Pancreas (tissue), 10 donors: ENCODE measurements around the gene GPC5. TPM values are rescaled to one million over a fixed set of nuclear protein-coding genes. Genes with fewer than 3 reads are reported as not detected.

Experiments
- ATAC-seq, 4 donors: fragments of 200-7000 bp; cut with Tn5 transposase; one replicate each; pipeline versions ENCODE4 v1.8.0 to v1.9.1; 2020; ENCODE audit warnings: mild to moderate bottlenecking in 4 of 4, moderate library complexity in 4 of 4
- DNase-seq, 6 donors: peaks; one replicate each; pipeline ENCODE4 v3.0.0-alpha.2; 2020
- FAIRE-seq: peaks from 2 replicates; lab custom pipeline; 2012; peaks lifted over from hg19 to GRCh38; lab: Jason Lieb, UNC
- H3K27ac ChIP-seq, 4 donors: fragments of 200-600 bp; sonication (generic); 1 replicate in 3 of 4; 2 replicates in 1 of 4; pipeline versions ENCODE4 v1.5.0 to v1.8.0; 2020
- H3K27me3 ChIP-seq, 4 donors: fragments of 200-600 bp; one replicate each; pipeline ENCODE4 v1.8.0; 2021
- H3K36me3 ChIP-seq, 3 donors: fragments of 200-600 bp; sonication (generic) in 1 of 3; one replicate each; pipeline versions ENCODE4 v1.5.0 to v1.8.0; 2020 to 2021
- H3K4me1 ChIP-seq, 3 donors: fragments of 200-600 bp; one replicate each; pipeline ENCODE4 v1.8.0; 2021
- H3K4me3 ChIP-seq, 4 donors: fragments of 200-600 bp; sonication (generic) in 2 of 4; one replicate each; pipeline versions ENCODE4 v1.5.0 to v1.8.0; 2020 to 2021
- H3K9me3 ChIP-seq, 4 donors: fragments of 200-600 bp; one replicate each; pipeline ENCODE4 v1.8.0; 2021
- CTCF ChIP-seq, 4 donors: fragments of 200-600 bp; sonication (generic) in 3 of 4; IDR thresholded peaks; one replicate each; pipeline versions ENCODE4 v1.5.0 to v1.8.0; 2021; ENCODE audit warnings: antibody characterized with exemption in 4 of 4
- WGBS, 2 donors: extraction: QIAGEN DNeasy Blood & Tissue Kit; methylation state at CpG; one replicate each; pipeline ENCODE4 v1.1.7; 2013; 5-methylcytosine and 5-hydroxymethylcytosine counted together
- intact Hi-C, 3 donors: fragments of 100-400 bp; cut with DNase I; formaldehyde crosslinking; loops; one replicate each; pipeline versions ENCODE4 v1.11.1 to v1.14.2; 2022
- polyA plus RNA-seq, 2 donors: library from polyadenylated mRNA; stranded (reverse); fragments of 200-250 nt; gene quantifications; one replicate each; pipeline ENCODE4 v1.2.3, GENCODE V29; 2013
- total RNA-seq, 6 donors: library from RNA; stranded (reverse); fragmentation: NEBNext Ultra II Directional in 4 of 6; extraction: Animal tissue kit (Norgen Biotek cat#: 25700) in 4 of 6; gene quantifications; one replicate each; pipeline versions ENCODE4 v1.2.1 to v1.2.4, GENCODE V29; 2021 to 2023
- donor health status: healthy with polysubstance abuse.
- donor health status: DM: no; HTN: no; CAD: no; lungs with moderate emphysema.
- donor health status: DM: no; HTN: no; CAD: no.
- donor health status: control.
- donor health status: control.
- donor health status: Bipolar disorder and iron deficiency.
- donor health status: DM: yes; HTN: yes; CAD: no.
- donor health status: DM: no; HTN: no; CAD: no.
- donor health status: DM: no; HTN: no; CAD: no.
- donor health status: DM: yes; HTN: yes; CAD: no.

Gene GPC5
- total and polyA plus RNA-seq, 8 donors: 0.12 to 0.35 (median 0.35) TPM; not detected in 5

- H3K36me3 ChIP-seq: no peaks in the 10 kb centered on the region
- no peaks in the 10 kb centered on the region for H3K9me3 ChIP-seq
- ATAC-seq: no peak
- no peak overlapping the region for H3K27ac ChIP-seq
- H3K4me1 ChIP-seq: no peaks in the 10 kb centered on the region
- no peaks in the 10 kb centered on the region for H3K27me3 ChIP-seq
- TF ChIP-seq CTCF (IDR thresholded peaks at IDR 0.05): no peak
- intact Hi-C loops: no loop called here
- no peak overlapping the region for H3K4me3 ChIP-seq
- no peak for FAIRE-seq
- no peak for DNase-seq
- WGBS, 2 donors: 68 to 81% methylated on average over 3 of the region's 3 CpGs
Measured at GRCh38 chr13:91878491-91878890, 480.1 kb downstream of the GPC5 start.

GRCh38 chr13:91879360-91879759 lies 480.9 kb downstream of the GPC5 start:
- Histone ChIP-seq H3K27ac (no peak overlapping the region), H3K9me3 (no peaks in the 10 kb centered on the region), H3K4me3 (no peak overlapping the region), H3K4me1 (no peaks in the 10 kb centered on the region), H3K27me3 (no peaks in the 10 kb centered on the region), H3K36me3 (no peaks in the 10 kb centered on the region)
- intact Hi-C loops: no loop called here
- TF ChIP-seq CTCF (IDR thresholded peaks at IDR 0.05): no peak
- ATAC-seq (no peak), FAIRE-seq (no peak), DNase-seq (no peak)
- WGBS, 2 donors: 86 to 95% methylated on average over 2 of the region's 2 CpGs

- Histone ChIP-seq H3K27ac (no peak overlapping the region), H3K36me3 (no peaks in the 10 kb centered on the region), H3K4me3 (no peak overlapping the region), H3K27me3 (no peaks in the 10 kb centered on the region), H3K9me3 (no peaks in the 10 kb centered on the region), H3K4me1 (no peaks in the 10 kb centered on the region)
- no peak for DNase-seq
- intact Hi-C loops: no loop called here
- no peak for FAIRE-seq
- ATAC-seq: no peak
- TF ChIP-seq CTCF (IDR thresholded peaks at IDR 0.05): no peak
Measured at GRCh38 chr13:91882918-91883317, 484.5 kb downstream of the GPC5 start.

GRCh38 chr13:91889641-91890040 lies 491.2 kb downstream of the GPC5 start:
- Histone ChIP-seq H3K4me1 (no peaks in the 10 kb centered on the region), H3K36me3 (no peaks in the 10 kb centered on the region), H3K9me3 (no peaks in the 10 kb centered on the region), H3K4me3 (no peak overlapping the region), H3K27ac (no peak overlapping the region), H3K27me3 (no peaks in the 10 kb centered on the region)
- FAIRE-seq: no peak
- no peak for DNase-seq
- intact Hi-C loops: no loop called here
- WGBS, 2 donors: 85 to 93% methylated on average over 2 of the region's 2 CpGs
- no peak for TF ChIP-seq CTCF (IDR thresholded peaks at IDR 0.05)
- no peak for ATAC-seq

GRCh38 chr13:91891141-91891540 lies 492.7 kb downstream of the GPC5 start:
- TF ChIP-seq CTCF (IDR thresholded peaks at IDR 0.05): no peak
- Histone ChIP-seq H3K4me1 (no peaks in the 10 kb centered on the region), H3K27ac (no peak overlapping the region), H3K4me3 (no peak overlapping the region), H3K9me3 (no peaks in the 10 kb centered on the region), H3K36me3 (no peaks in the 10 kb centered on the region), H3K27me3 (no peaks in the 10 kb centered on the region)
- DNase-seq: no peak
- ATAC-seq: no peak
- FAIRE-seq: no peak
- WGBS, 2 donors: 56 to 66% methylated on average over 3 of the region's 3 CpGs
- intact Hi-C loops: no loop called here
